Endometrial microvascular endothelial cells (primary cell): ENCODE data around the gene HOXC4. TPM values are rescaled to one million over a fixed set of nuclear protein-coding genes. Genes with fewer than 3 reads are reported as not detected.
"Not testable (repeated sequence)": the region's sequence is repeated elsewhere in the genome, so short reads cannot be mapped to it uniquely, and the experiment has no call there.

Experiments
- in situ Hi-C: cut with HindIII; loops from 2 replicates; pipeline ENCODE4 v1.10.0; 2017; ENCODE audit warnings: low sequenced_read_pairs, low pct_unique_long_range_greater_than_20kb; ENCODE audit errors: inconsistent ontology term
- total RNA-seq: library from RNA; depleted of rRNA; stranded (reverse); fragments of >200 nt; gene quantifications from one replicate; pipeline ENCODE4 v1.2.3, GENCODE V29; 2015; ENCODE audit errors: inconsistent ontology term

The HOXC4 gene
- total RNA-seq, 1 donor from 2014 or later = not detected

- in situ Hi-C loops = no loop called here
Observed at GRCh38 chr12:54071942-54072341, 18.3 kb downstream of the HOXC4 start.

GRCh38 chr12:54074308-54074707 lies 20.7 kb downstream of the HOXC4 start:
- in situ Hi-C loops = no loop called here

GRCh38 chr12:54075409-54075808 lies 21.8 kb downstream of the HOXC4 start:
- in situ Hi-C loops = no loop called here

- in situ Hi-C loops = no loop called here
Observed at GRCh38 chr12:54075974-54076373, 22.3 kb downstream of the HOXC4 start.

GRCh38 chr12:54077843-54078242 lies 24.2 kb downstream of the HOXC4 start:
- in situ Hi-C loops = not testable (repeated sequence)

- in situ Hi-C loops = not testable (repeated sequence)
Observed at GRCh38 chr12:54079115-54079514, 25.5 kb downstream of the HOXC4 start.

- in situ Hi-C loops = not testable (repeated sequence)
Observed at GRCh38 chr12:54080008-54080924, 26.6 kb downstream of the HOXC4 start.

- in situ Hi-C loops = not testable (repeated sequence)
Observed at GRCh38 chr12:54081053-54081514, 27.4 kb downstream of the HOXC4 start.

- in situ Hi-C loops = not testable (repeated sequence)
Observed at GRCh38 chr12:54081581-54082396, 28.2 kb downstream of the HOXC4 start.

GRCh38 chr12:54082397-54082892 lies 28.8 kb downstream of the HOXC4 start:
- in situ Hi-C loops = no loop called here

GRCh38 chr12:54088011-54088410 lies 34.4 kb downstream of the HOXC4 start:
- in situ Hi-C loops = not testable (repeated sequence)

GRCh38 chr12:54089465-54089864 lies 35.8 kb downstream of the HOXC4 start:
- in situ Hi-C loops = not testable (repeated sequence)

GRCh38 chr12:54090312-54090711 lies 36.7 kb downstream of the HOXC4 start:
- in situ Hi-C loops = not testable (repeated sequence)

- in situ Hi-C loops = not testable (repeated sequence)
Observed at GRCh38 chr12:54092943-54093342, 39.3 kb downstream of the HOXC4 start.

- in situ Hi-C loops = not testable (repeated sequence)
Observed at GRCh38 chr12:54095928-54096327, 42.3 kb downstream of the HOXC4 start.

- in situ Hi-C loops = not testable (repeated sequence)
Observed at GRCh38 chr12:54098644-54099043, 45.0 kb downstream of the HOXC4 start.

GRCh38 chr12:54100588-54100987 lies 47.0 kb downstream of the HOXC4 start:
- in situ Hi-C loops = not testable (repeated sequence)

GRCh38 chr12:54102223-54102622 lies 48.6 kb downstream of the HOXC4 start:
- in situ Hi-C loops = not testable (repeated sequence)

- in situ Hi-C loops = not testable (repeated sequence)
Observed at GRCh38 chr12:54103827-54104226, 50.2 kb downstream of the HOXC4 start.
